ENCODE results near the gene ARID4A.
"Not testable (repeated sequence)": the region's sequence is repeated elsewhere in the genome, so short reads cannot be mapped to it uniquely, and the experiment has no call there.

ARID4A gene

DNA sequence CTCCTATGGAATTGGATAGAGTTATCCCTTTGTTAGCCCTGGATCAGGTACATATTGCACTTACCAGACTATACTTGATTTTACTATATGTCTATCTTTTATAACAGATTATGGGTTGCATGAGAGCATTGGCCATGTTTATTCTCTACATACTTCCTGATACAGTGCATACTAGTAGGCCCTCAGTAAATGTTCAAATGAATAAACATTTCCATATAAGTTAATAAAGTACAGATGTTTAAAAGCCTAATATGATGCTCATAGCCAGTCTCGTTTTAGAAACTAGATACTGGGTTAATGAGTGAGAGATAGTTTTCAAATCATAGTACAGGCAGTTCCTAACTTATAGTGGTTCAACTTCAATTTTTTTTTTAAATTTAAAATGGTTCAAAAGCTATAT is 57.9 kb downstream of the ARID4A start:
- DNase-seq (ENCODE audit: low spot score) = no peak

DNA sequence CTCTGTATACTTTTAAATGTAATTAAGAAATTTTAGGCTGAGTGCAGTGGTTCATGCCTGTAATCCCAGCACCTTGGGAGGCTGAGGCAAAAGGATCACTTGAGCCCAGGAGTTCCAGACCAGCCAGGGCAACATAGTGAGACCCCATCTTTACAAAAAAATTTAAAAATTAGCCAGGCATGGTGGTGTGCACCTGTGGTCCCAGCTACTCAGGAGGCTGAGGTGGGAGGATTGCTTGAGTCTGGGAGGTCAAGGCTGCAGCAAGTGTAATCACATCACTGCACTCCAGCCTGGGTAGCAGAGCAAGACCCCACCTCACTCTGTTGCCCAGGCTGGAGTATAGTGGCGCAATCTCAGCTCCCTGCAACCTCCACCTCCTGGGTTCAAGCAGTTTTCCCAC is 63.9 kb downstream of the ARID4A start:
- not testable (repeated sequence) for DNase-seq (ENCODE audit: low spot score)

DNA sequence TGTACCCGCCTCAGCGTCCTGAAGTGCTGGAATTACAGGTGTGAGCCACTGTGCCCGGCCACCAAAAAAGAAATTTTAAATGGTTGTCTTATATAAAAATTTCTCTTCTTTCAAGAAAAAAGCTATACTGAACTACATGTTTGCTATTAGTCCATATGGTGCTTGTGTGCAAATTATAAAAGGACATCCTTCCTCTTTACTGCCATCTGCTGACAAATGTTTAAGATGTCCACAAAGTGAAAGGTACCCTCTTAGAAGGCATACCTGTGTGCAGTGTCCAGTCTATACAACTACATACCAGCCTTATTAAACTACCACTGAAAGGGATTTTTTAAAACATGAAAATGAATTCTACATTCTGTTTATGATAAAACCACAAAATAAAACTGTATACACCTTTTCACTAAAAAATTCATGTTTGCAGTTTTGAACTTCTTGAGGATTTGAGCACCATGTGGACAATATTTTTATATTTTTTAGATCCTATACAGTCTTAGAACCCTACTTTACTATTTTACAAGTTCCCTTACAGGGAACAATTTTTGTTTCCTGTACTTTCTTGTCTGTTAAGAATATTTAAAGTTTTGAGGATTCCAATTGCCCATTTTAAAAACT is 64.5 kb downstream of the ARID4A start:
- peak; percentile 50 for DNase-seq (ENCODE audit: low spot score)

DNA sequence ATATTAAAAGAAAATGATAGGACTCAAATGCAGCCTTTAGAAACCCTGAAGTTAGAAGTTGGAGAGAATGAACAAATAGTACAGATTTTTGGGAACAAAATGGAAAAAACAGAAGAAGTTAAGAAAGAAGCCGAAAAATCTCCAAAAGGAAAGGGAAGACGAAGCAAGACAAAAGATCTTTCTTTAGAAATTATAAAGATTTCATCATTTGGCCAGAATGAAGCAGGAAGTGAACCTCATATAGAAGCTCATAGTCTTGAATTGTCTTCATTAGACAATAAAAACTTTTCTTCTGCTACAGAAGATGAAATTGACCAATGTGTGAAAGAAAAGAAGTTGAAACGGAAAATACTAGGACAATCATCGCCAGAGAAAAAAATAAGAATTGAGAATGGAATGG is 66.0 kb downstream of the ARID4A start:
- no peak for DNase-seq (ENCODE audit: low spot score)

- DNase-seq (ENCODE audit: low spot score) = no peak
Observed at GRCh38 chr14:58367296-58367695, 68.9 kb downstream of the ARID4A start.

DNA sequence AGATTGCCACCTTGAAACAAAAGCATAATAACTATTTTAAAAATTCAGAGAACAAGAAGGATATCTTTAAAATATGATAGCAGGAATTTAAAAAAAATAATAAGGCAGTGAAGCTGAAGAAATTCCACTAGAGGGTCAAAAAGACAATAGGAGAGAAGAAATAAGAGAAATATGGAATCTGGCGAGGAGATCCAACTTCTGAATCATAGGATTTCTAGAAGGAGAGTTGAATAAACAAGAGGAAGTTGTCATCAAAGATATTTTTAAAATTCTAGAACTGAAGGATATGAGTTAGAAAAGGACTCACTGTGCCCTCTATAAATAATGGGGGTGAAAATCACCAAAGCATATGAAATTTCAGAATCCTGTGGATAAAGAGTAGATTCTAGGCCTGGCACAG is 70.6 kb downstream of the ARID4A start:
- DNase-seq (ENCODE audit: low spot score) = no peak

GRCh38 chr14:58376791-58377190 is 78.4 kb downstream of the ARID4A start:
- DNase-seq (ENCODE audit: low spot score) = no peak

- DNase-seq (ENCODE audit: low spot score) = no peak
Observed at GRCh38 chr14:58390830-58391229, 92.5 kb downstream of the ARID4A start.

GRCh38 chr14:58395562-58395811 is 97.1 kb downstream of the ARID4A start:
- DNase-seq (ENCODE audit: low spot score) = no peak

DNA sequence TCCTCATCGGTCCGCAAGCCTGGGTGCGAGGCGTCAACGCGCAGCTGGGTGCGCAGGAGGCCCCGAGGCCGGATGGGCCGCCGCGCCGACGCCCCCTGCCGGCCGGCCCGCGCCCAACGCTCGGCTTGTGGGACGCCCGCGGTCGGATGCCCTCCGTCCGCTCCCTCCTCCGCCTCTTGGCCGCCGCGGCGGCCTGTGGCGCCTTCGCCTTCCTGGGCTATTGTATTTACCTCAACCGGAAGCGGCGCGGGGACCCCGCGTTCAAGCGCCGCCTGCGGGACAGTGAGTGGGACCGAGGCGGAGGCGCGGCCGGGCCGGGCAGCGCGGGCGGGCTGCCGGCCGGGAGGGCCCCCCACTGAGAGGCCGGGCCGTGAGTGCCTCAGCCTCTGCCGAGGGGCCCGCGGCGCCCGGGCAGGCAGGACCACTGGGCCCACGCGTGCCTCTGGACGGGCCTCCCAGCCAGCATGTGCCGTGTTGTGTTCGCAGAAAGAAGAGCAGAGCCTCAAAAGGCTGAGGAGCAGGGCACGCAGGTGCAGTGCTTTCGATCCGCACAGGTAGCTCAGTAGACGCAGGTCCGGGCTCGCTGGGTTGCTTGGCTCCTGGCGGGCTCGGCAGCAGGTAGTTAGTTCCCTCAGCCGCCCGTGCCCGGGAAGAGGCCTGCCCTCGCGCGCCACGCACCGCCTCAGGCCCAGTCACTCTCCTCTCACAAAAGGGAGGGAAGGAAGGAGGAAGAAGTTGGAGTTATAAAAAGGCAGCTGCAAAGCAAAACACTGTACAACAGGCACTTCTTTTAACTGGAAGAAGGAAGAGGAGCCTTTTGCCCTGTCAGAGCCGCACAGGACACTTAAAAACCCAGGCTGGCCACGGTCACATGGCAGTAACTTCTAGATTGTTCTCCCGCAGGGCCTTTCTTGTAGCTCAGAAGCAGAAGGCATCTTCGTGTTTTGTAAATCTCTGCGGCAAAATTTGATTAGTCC is 97.7 kb downstream of the ARID4A start, which contains the start of gene TOMM20L:
Gene TOMM20L (plus strand): TSS at position 119 of the 977 bp plus-strand sequence. CDS start 28 bp downstream, at position 147.
- peak; percentile 81 for DNase-seq (ENCODE audit: low spot score)

GRCh38 chr14:58397156-58397555 is 98.8 kb downstream of the ARID4A start:
- no peak for DNase-seq (ENCODE audit: low spot score)

DNA sequence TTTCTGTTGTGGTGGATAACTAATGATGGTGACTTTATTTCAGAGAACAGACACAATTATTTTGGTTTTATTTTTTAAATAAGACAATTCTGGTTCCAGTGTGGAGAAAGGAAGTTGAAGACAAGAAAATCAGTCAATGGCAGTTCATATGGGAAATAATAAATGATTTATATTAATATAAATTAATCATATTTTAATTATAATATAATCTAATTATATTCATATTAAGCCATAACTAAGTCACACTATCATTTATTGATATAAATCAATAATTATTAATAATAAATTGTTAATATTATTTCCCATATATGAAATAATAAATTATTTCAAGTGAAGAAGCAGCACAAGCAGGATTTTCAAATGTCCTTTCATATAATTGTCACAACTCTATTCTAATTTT is 100.1 kb downstream of the ARID4A start:
- no peak for DNase-seq (ENCODE audit: low spot score)

DNA sequence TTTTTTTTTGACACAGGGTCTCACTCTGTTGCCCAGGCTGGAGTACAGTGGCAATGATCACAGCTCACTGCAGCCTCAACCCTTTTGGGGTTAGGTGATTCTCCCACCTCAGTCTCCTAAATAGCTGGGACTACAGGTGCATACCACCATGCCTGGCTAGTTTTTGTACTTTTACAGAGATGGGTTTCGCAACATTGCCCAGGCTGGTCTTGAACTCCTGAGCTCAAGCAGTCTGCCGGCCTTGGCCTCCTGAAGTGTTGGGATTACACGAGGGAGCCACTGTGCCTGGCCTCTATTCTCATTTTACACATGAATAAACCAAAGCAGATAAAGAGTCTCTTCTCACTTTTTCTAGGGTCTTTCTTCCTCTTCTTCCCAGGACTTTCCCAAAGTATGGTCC is 100.5 kb downstream of the ARID4A start:
- no peak for DNase-seq (ENCODE audit: low spot score)

GRCh38 chr14:58401587-58401986 is 103.2 kb downstream of the ARID4A start:
- DNase-seq (ENCODE audit: low spot score) = no peak

- DNase-seq (ENCODE audit: low spot score) = no peak
Observed at GRCh38 chr14:58408681-58409215, 110.4 kb downstream of the ARID4A start.

- DNase-seq (ENCODE audit: low spot score) = peak; percentile 30
Observed at GRCh38 chr14:58414845-58415244, 116.5 kb downstream of the ARID4A start.

DNA sequence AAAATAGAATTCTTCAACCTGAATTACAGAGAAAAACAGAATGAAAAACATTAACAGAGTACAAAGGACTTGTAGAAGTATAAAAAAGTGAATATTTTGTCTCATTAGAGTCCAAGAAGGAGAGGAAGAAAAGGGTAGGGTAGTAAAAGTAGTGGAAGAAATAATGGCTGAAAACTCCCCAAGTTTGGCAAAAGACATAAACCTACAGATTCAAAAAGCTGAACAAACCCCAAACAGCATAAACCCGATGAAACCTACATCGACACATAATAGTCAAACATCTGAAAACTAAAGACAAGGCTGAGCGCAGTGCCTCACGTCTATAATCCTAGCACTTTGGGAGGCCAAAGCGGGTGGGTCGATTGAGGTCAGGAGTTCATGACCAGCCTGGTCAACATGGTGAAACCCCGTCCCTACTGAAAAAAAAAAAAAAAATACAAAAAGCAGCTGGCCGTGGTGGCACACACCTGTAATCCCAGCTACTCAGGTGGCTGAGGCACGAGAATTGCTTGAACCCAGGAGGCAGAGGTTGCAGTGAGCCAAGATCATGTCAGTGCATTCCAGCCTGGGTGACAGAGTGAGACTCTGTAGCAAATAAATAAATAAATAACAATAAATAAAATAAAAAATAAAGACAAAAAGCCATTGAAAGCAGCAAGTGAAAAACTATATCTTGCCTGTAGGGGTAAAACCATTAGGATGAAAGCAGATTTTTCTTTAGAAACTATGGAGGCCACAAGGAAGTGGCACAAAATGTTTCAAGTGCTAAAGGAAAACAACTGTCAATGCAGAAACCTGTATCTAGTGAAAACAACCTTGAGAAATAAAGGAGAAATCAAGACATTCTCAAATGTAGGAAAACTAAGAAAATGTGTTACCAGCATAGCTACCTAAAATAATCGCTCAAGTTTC is 117.5 kb downstream of the ARID4A start:
- DNase-seq (ENCODE audit: low spot score) = no peak

DNA sequence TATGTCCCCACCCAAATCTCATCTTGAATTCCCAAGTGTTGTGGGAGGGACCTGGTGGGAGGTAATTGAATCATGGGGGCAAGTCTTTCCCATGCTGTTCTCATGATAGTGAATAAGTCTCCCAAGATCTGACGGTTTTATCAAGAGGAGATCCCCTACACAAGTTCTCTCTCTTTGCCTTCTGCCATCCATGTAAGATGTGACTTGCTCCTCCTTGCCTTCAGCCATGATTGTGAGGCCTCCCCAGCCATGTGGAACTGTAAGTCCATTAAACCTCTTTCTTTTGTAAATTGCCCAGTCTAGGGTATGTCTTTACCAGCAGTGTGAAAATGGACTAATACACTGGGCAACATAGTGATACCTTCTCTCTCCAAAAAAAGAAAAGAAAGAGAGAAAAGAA is 118.6 kb downstream of the ARID4A start:
- DNase-seq (ENCODE audit: low spot score) = not testable (repeated sequence)
